IMR-90 (cell line): ENCODE measurements around the gene CIAO2B. TPM values are rescaled to one million over a fixed set of nuclear protein-coding genes. Genes with fewer than 3 reads are reported as not detected.

Experiments
- ATAC-seq: fragments of 200-7000 bp; cut with Tn5 transposase; 2 replicates; pipeline ENCODE4 v1.9.1; 2020; ENCODE audit warnings: low read depth, mild to moderate bottlenecking, moderate library complexity
- BruUV-seq: library from RNA; stranded (reverse); fragments of 400-500 nt; replicated peaks from 2 replicates; lab custom pipeline; 2021; lab: Mats Ljungman, UMichigan
- CTCF ChIA-PET: fragments of 300-600 bp; formaldehyde crosslinking; extraction: SDS; loops from one replicate; lab custom pipeline; 2021; ENCODE audit warnings: antibody characterized with exemption; lab: Yijun Ruan, JAX
- POLR2A ChIA-PET: fragments of 300-600 bp; sonication (Branson Sonifier 250); formaldehyde crosslinking; loops from one replicate; lab custom pipeline; 2022; ENCODE audit warnings: antibody characterized with exemption; ENCODE audit not compliant: unreplicated experiment; lab: Charles Lee
- DNase-seq: peaks from one replicate; pipeline ENCODE4 v3.0.0; 2013
- H2AFZ ChIP-seq: replicated peaks from 2 replicates; pipeline ENCODE3; 2013; ENCODE audit warnings: low read length, mild to moderate bottlenecking; ENCODE audit not compliant: poor library complexity
- H2AK5ac ChIP-seq: 2 replicates; pipeline ENCODE4 v1.6.1; 2013; ENCODE audit warnings: low read depth, low read length, inconsistent platforms
- H2AK9ac ChIP-seq: replicated peaks from 2 replicates; pipeline ENCODE3; 2013; ENCODE audit warnings: mild to moderate bottlenecking, low read depth, low read length, moderate library complexity; ENCODE audit not compliant: poor library complexity
- H2BK120ac ChIP-seq: 2 replicates; pipeline ENCODE4 v1.6.1; 2013; ENCODE audit warnings: low read depth, low read length, inconsistent platforms
- H2BK15ac ChIP-seq: 3 replicates; pipeline ENCODE4 v1.6.1; 2013; ENCODE audit warnings: low read depth, low read length, inconsistent platforms
- H2BK20ac ChIP-seq: 2 replicates; pipeline ENCODE4 v1.6.1; 2013; ENCODE audit warnings: low read depth, mild to moderate bottlenecking, inconsistent platforms, low read length, moderate library complexity
- H2BK5ac ChIP-seq: 2 replicates; pipeline ENCODE4 v1.6.1; 2013; ENCODE audit warnings: mild to moderate bottlenecking, low read depth, low read length, inconsistent platforms; ENCODE audit not compliant: poor library complexity, severe bottlenecking
- H3K14ac ChIP-seq: replicated peaks from 2 replicates; pipeline ENCODE4 v1.6.1; 2013; ENCODE audit warnings: low read depth, low read length, inconsistent platforms
- H3K18ac ChIP-seq: 2 replicates; pipeline ENCODE4 v1.6.1; 2013; ENCODE audit warnings: low read depth, low read length, control low read depth
- H3K23ac ChIP-seq: 2 replicates; pipeline ENCODE4 v1.6.1; 2013; ENCODE audit warnings: low read depth, low read length, inconsistent platforms
- H3K27ac ChIP-seq: 2 replicates; pipeline ENCODE4 v1.5.1; 2013; ENCODE audit warnings: mild to moderate bottlenecking, control low read depth, low read length; ENCODE audit not compliant: insufficient read depth
- H3K27me3 ChIP-seq: 2 replicates; pipeline ENCODE4 v1.6.1; 2013; ENCODE audit warnings: low read length; ENCODE audit not compliant: control insufficient read depth, insufficient read depth
- H3K36me3 ChIP-seq: 2 replicates; pipeline ENCODE4 v1.6.1; 2013; ENCODE audit warnings: low read length, mixed read lengths; ENCODE audit not compliant: control insufficient read depth, insufficient read depth
- H3K4ac ChIP-seq: 2 replicates; pipeline ENCODE4 v1.6.1; 2013; ENCODE audit warnings: low read depth, low read length, inconsistent platforms
- H3K4me1 ChIP-seq: 2 replicates; pipeline ENCODE4 v1.6.1; 2013; ENCODE audit warnings: low read length, mixed read lengths; ENCODE audit not compliant: control insufficient read depth, insufficient read depth
- H3K4me2 ChIP-seq: 2 replicates; pipeline ENCODE4 v1.6.1; 2013; ENCODE audit warnings: low read depth, mild to moderate bottlenecking, control low read depth, low read length, moderate library complexity
- H3K4me3 ChIP-seq: 2 replicates; pipeline ENCODE4 v1.5.1; 2013; ENCODE audit warnings: low read depth, mild to moderate bottlenecking, control low read depth, low read length, moderate library complexity; ENCODE audit not compliant: insufficient read depth
- H3K56ac ChIP-seq: 2 replicates; pipeline ENCODE4 v1.6.1; 2013; ENCODE audit warnings: low read length, inconsistent platforms; ENCODE audit not compliant: insufficient read depth; ENCODE audit errors: extremely low read depth
- H3K79me1 ChIP-seq, 2 experiments: 2 replicates each; pipeline ENCODE4 v1.6.1; 2013; ENCODE audit warnings: low read length in 2 of 2, inconsistent platforms in 1 of 2, low read depth in 1 of 2
- H3K9ac ChIP-seq: 2 replicates; pipeline ENCODE4 v1.6.1; 2013; ENCODE audit warnings: low read depth, low read length, control low read depth
- H3K9me1 ChIP-seq: 2 replicates; pipeline ENCODE4 v1.6.1; 2013; ENCODE audit warnings: low read length, inconsistent platforms; ENCODE audit not compliant: insufficient read depth
- H3K9me3 ChIP-seq: 2 replicates; pipeline ENCODE4 v1.6.1; 2013; ENCODE audit warnings: low read length; ENCODE audit not compliant: control insufficient read depth, insufficient read depth
- H4K20me1 ChIP-seq: 2 replicates; pipeline ENCODE4 v1.6.1; 2013; ENCODE audit warnings: low read length, inconsistent platforms; ENCODE audit not compliant: insufficient read depth
- H4K5ac ChIP-seq: 2 replicates; pipeline ENCODE4 v1.6.1; 2013; ENCODE audit warnings: mild to moderate bottlenecking, low read depth, low read length, control low read depth
- H4K8ac ChIP-seq, 2 experiments: 2 replicates each; pipeline ENCODE4 v1.6.1; 2013; ENCODE audit warnings: low read depth in 2 of 2, low read length in 2 of 2, control low read depth in 1 of 2, inconsistent platforms in 1 of 2
- H4K91ac ChIP-seq: 2 replicates; pipeline ENCODE4 v1.6.1; 2013; ENCODE audit warnings: low read depth, low read length, inconsistent platforms; ENCODE audit not compliant: insufficient read depth
- BHLHE40 ChIP-seq: fragments of 150-350 bp; IDR thresholded peaks from 2 replicates; pipeline ENCODE4 v1.6.1; 2016; ENCODE audit warnings: mild to moderate bottlenecking, low read depth, low read length
- CEBPB ChIP-seq: IDR thresholded peaks from 2 replicates; pipeline ENCODE4 v1.6.1; 2012; ENCODE audit warnings: low read depth, low read length, improper control_type of control experiment
- CHD1 ChIP-seq: IDR thresholded peaks from 2 replicates; pipeline ENCODE4 v1.6.1; 2012; ENCODE audit warnings: low read depth, low read length, improper control_type of control experiment
- CTCF ChIP-seq: conservative IDR thresholded peaks from 2 replicates; pipeline ENCODE4 v1.5.1; 2012; ENCODE audit warnings: mild to moderate bottlenecking, low read depth, low read length, improper control_type of control experiment
- ELK1 ChIP-seq: fragments of 150-350 bp; IDR thresholded peaks from 2 replicates; pipeline ENCODE4 v1.6.1; 2016; ENCODE audit warnings: low read depth, mild to moderate bottlenecking, low read length, moderate library complexity, borderline replicate concordance
- FOS ChIP-seq: fragments of 150-350 bp; IDR thresholded peaks from 2 replicates; pipeline ENCODE4 v1.6.1; 2016; ENCODE audit warnings: low read depth, low read length
- MAFK ChIP-seq: IDR thresholded peaks from 2 replicates; pipeline ENCODE4 v1.6.1; 2012; ENCODE audit warnings: low read depth, low read length, improper control_type of control experiment
- MAZ ChIP-seq: IDR thresholded peaks from 2 replicates; pipeline ENCODE4 v1.6.1; 2012; ENCODE audit warnings: low read depth, mild to moderate bottlenecking, low read length, improper control_type of control experiment, moderate library complexity, borderline replicate concordance
- MXI1 ChIP-seq: IDR thresholded peaks from 2 replicates; pipeline ENCODE4 v1.6.1; 2012; ENCODE audit warnings: low read depth, mild to moderate bottlenecking, low read length, moderate library complexity, borderline replicate concordance
- NFE2L2 ChIP-seq: fragments of 150-350 bp; IDR thresholded peaks from 2 replicates; pipeline ENCODE4 v1.6.1; 2016; ENCODE audit warnings: low read depth, mild to moderate bottlenecking, low read length
- POLR2A ChIP-seq: IDR thresholded peaks from 2 replicates; pipeline ENCODE4 v1.6.1; 2012; ENCODE audit warnings: mild to moderate bottlenecking, low read depth, low read length
- RAD21 ChIP-seq: IDR thresholded peaks from 2 replicates; pipeline ENCODE4 v1.6.1; 2012; ENCODE audit warnings: low read length, improper control_type of control experiment
- RCOR1 ChIP-seq: IDR thresholded peaks from 2 replicates; pipeline ENCODE4 v1.6.1; 2012; ENCODE audit warnings: mild to moderate bottlenecking, low read length, improper control_type of control experiment; ENCODE audit not compliant: insufficient replicate concordance
- RFX5 ChIP-seq: IDR thresholded peaks from 2 replicates; pipeline ENCODE4 v1.8.0; 2012; ENCODE audit warnings: low read depth, mild to moderate bottlenecking, low read length, moderate library complexity
- SMC3 ChIP-seq: fragments of 150-350 bp; IDR thresholded peaks from 2 replicates; pipeline ENCODE4 v1.6.1; 2016; ENCODE audit warnings: low read depth, mild to moderate bottlenecking, antibody characterized with exemption, low read length, moderate library complexity
- USF2 ChIP-seq: fragments of 150-350 bp; IDR thresholded peaks from 2 replicates; pipeline ENCODE4 v1.6.1; 2017; ENCODE audit warnings: mild to moderate bottlenecking, antibody characterized with exemption, low read length, low read depth
- WGBS, 2 experiments: methylation state at CpG; one replicate each; pipeline versions ENCODE4 v1.1.5 to v1.1.7; 2013; ENCODE audit warnings: missing lambda C conversion rate in 2 of 2; ENCODE audit not compliant: insufficient read length in 1 of 2; ENCODE audit errors: extremely low coverage in 2 of 2; 5-methylcytosine and 5-hydroxymethylcytosine counted together
- dilution Hi-C: fragments of 300-500 bp; cut with HindIII; formaldehyde crosslinking; loops from one replicate; pipeline ENCODE4 v1.14.3; 2018; ENCODE audit warnings: low sequenced_read_pairs; ENCODE audit not compliant: unreplicated experiment
- in situ Hi-C: fragments of 300-500 bp; cut with MboI; formaldehyde crosslinking; loops from 3 replicates; pipeline ENCODE4 v1.14.3; 2019; ENCODE audit warnings: low sequenced_read_pairs, inconsistent platforms, mixed read lengths
- intact Hi-C: fragments of 100-400 bp; cut with micrococcal nuclease; formaldehyde crosslinking; loops from 2 replicates; pipeline ENCODE4 v1.10.0; 2022
- polyA plus RNA-seq, 3 experiments: library from polyadenylated mRNA; depleted of rRNA; stranded (reverse); fragments of >200 nt; gene quantifications; 2 replicates each; pipeline ENCODE4 v1.2.3, GENCODE V29; 2012; ENCODE audit warnings: low replicate concordance in 1 of 3
- total RNA-seq: library from RNA; depleted of rRNA; stranded (reverse); fragments of >200 nt; gene quantifications from 2 replicates; pipeline ENCODE4 v1.2.3, GENCODE V29; 2012

Gene CIAO2B
- total and polyA plus RNA-seq, 2 of the 4 experiments (the other 2 are of a cell fraction): 148 to 234 TPM

- TF ChIP-seq BHLHE40: no peak
- no peak for TF ChIP-seq POLR2A
- no peak for TF ChIP-seq CHD1
- TF ChIP-seq ELK1: no peak
- no peak for TF ChIP-seq RAD21
- no peak for TF ChIP-seq MAFK
- TF ChIP-seq USF2: no peak
- no peak for TF ChIP-seq CEBPB
- TF ChIP-seq RFX5: no peak
- no peak for TF ChIP-seq FOS
- no peak for TF ChIP-seq RCOR1
- TF ChIP-seq MAZ: no peak
- no peak for TF ChIP-seq CTCF
- no peak for TF ChIP-seq NFE2L2
- no peak for TF ChIP-seq MXI1
- TF ChIP-seq SMC3: no peak
- peak overlapping the region; percentile 42 for H2AK9ac ChIP-seq
- H3K4me2 ChIP-seq: no peak overlapping the region
- H3K27ac ChIP-seq: no peak overlapping the region
- no peak overlapping the region for H2BK20ac ChIP-seq
- dilution Hi-C loops (no loop called here), in situ Hi-C loops (loop anchor here (5.0 kb wide), 1 partner anchor 37 kb away; the partner anchor contains the start of gene CIAO2B), intact Hi-C loops (loop anchor here (1.0 to 10.0 kb wide), 4 partner anchors 32 to 259 kb away; partner anchors contain the start of genes B3GNT9, CES2, CIAO2B and FBXL8)
- peaks cover 17% of the 10 kb centered on the region for H3K9me1 ChIP-seq
- no peak overlapping the region for H2BK120ac ChIP-seq
- peak overlapping the region; percentile 85 for H2AFZ ChIP-seq
- peaks cover 20% of the 10 kb centered on the region for H3K4me1 ChIP-seq
- ATAC-seq (no peak), DNase-seq (no peak)
- H3K4ac ChIP-seq: 0 out of 2 replicates have a peak overlapping the region, but pooled peaks have one; percentile 59
- H3K56ac ChIP-seq: no peak overlapping the region
- BruUV-seq: no TSS peak
- peak overlapping the region; percentile 82 for H2AK5ac ChIP-seq
- no peaks in the 10 kb centered on the region for H3K27me3 ChIP-seq
- H3K79me1 ChIP-seq: no peaks in the 10 kb centered on the region; a peak in 2 of 4 replicates
- no peaks in the 10 kb centered on the region for H3K9me3 ChIP-seq
- no peaks in the 10 kb centered on the region for H4K20me1 ChIP-seq
- no peak overlapping the region for H3K4me3 ChIP-seq
- no peak overlapping the region for H3K14ac ChIP-seq
- WGBS, 2 experiments: 60% methylated on average over 1 of the region's 5 CpGs; no CpG with 5 or more reads in 1 of the 2 experiments
- H3K18ac ChIP-seq: no peak overlapping the region
- H4K8ac ChIP-seq: peak overlapping the region in 1 of 2 experiments; percentile 47; a peak in 1 of 4 replicates
- no peak overlapping the region for H4K5ac ChIP-seq
- POLR2A ChIA-PET: interaction anchor here (0.9 kb wide), 1 partner anchor 32 kb away, joined by 3 read pairs; no protein-coding TSS in a partner anchor
- CTCF ChIA-PET: interaction anchor here (0.8 to 1.8 kb wide), 7 partner anchors 10 to 64 kb away, joined by 3 to 20 read pairs (median 4); partner anchors contain the start of genes PDP2 and RRAD
- no peak overlapping the region for H3K9ac ChIP-seq
- H3K36me3 ChIP-seq: peaks cover 4% of the 10 kb centered on the region; the same call in 1 of the 2 replicates
- H2BK5ac ChIP-seq: no peak overlapping the region
- H4K91ac ChIP-seq: no peak overlapping the region
- H3K23ac ChIP-seq: no peak overlapping the region
- H2BK15ac ChIP-seq: no peak overlapping the region
Measured at GRCh38 chr16:66895689-66895979, 38.6 kb downstream of the CIAO2B start.
